Upper lobe of right lung (tissue), 1 donor: ENCODE results near the gene DGKI. TPM values are rescaled to one million over a fixed set of nuclear protein-coding genes. Genes with fewer than 3 reads are reported as not detected.
"Not testable (repeated sequence)": the region's sequence is repeated elsewhere in the genome, so short reads cannot be mapped to it uniquely, and the experiment has no call there.

ENCODE experiments used
- ATAC-seq: fragments of 200-7000 bp; cut with Tn5 transposase; one replicate; pipeline ENCODE4 v1.9.1; 2020; ENCODE audit warnings: mild to moderate bottlenecking, moderate library complexity
- DNase-seq: peaks from one replicate; pipeline ENCODE4 v3.0.0-alpha.2; 2020
- H3K27ac ChIP-seq: fragments of 200-600 bp; one replicate; pipeline ENCODE4 v1.8.0; 2022
- H3K27me3 ChIP-seq: fragments of 200-600 bp; one replicate; pipeline ENCODE4 v1.8.0; 2022; ENCODE audit warnings: mild to moderate bottlenecking
- H3K36me3 ChIP-seq: fragments of 200-600 bp; one replicate; pipeline ENCODE4 v1.8.0; 2022
- H3K4me1 ChIP-seq: fragments of 200-600 bp; one replicate; pipeline ENCODE4 v1.8.0; 2022
- H3K4me3 ChIP-seq: fragments of 200-600 bp; one replicate; pipeline ENCODE4 v1.8.0; 2022; ENCODE audit warnings: mild to moderate bottlenecking
- H3K9me3 ChIP-seq: fragments of 200-600 bp; one replicate; pipeline ENCODE4 v1.8.0; 2022
- intact Hi-C: fragments of 100-400 bp; cut with DNase I; formaldehyde crosslinking; loops from one replicate; pipeline ENCODE4 v1.11.0; 2022
- total RNA-seq: library from RNA; stranded (reverse); fragmentation: NEBNext Ultra II Directional; extraction: Animal tissue kit (Norgen Biotek cat#: 25700); gene quantifications from one replicate; pipeline ENCODE4 v1.2.1, GENCODE V29; 2021
- TF ChIP-seq, protein P1 (sequence below): fragments of 200-600 bp; IDR thresholded peaks from one replicate; pipeline ENCODE4 v1.8.0; 2022; ENCODE audit warnings: antibody characterized with exemption
- donor health status: DM: no; HTN: yes; CAD: no; lungs with severe emphysema.

DGKI gene
- total RNA-seq, 1 donor from 2014 or later = 0.67 TPM

DNA sequence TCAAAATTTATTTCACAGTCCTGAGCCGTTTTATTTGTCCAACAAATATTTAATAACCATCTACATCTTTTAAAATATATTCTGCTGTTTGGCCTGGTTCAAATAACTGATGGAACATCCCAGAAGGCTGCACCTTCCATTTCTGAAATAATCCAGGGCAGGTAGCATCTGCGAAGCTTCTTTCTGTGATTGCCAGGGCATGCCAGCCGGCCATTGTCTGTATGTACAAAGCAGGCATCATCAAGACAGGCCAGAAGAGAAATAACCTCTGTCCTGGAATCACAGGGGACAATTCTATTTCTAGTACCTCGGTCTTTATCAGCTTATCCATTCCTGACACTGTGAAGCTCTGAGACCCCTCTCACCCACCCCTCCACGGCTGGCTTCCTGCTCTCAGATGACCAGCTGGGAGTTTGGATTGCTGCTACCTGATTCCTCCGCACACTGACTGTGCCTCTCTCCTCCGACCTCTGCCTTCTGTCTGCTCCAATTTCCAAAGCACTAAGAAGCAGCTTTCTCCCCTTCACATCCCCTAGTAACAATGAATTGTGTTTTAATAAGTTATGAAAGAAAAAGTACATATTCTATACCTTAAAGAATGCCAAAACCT is 8.0 kb downstream of the DGKI start:
- H3K9me3 ChIP-seq = no peaks in the 10 kb centered on the region
- no peaks in the 10 kb centered on the region for H3K36me3 ChIP-seq
- no peak overlapping the region for H3K27ac ChIP-seq
- no peak for DNase-seq
- no peaks in the 10 kb centered on the region for H3K4me1 ChIP-seq
- no peak overlapping the region for H3K4me3 ChIP-seq
- intact Hi-C loops = no loop called here
- no peak for ATAC-seq
- TF ChIP-seq, protein P1, sequence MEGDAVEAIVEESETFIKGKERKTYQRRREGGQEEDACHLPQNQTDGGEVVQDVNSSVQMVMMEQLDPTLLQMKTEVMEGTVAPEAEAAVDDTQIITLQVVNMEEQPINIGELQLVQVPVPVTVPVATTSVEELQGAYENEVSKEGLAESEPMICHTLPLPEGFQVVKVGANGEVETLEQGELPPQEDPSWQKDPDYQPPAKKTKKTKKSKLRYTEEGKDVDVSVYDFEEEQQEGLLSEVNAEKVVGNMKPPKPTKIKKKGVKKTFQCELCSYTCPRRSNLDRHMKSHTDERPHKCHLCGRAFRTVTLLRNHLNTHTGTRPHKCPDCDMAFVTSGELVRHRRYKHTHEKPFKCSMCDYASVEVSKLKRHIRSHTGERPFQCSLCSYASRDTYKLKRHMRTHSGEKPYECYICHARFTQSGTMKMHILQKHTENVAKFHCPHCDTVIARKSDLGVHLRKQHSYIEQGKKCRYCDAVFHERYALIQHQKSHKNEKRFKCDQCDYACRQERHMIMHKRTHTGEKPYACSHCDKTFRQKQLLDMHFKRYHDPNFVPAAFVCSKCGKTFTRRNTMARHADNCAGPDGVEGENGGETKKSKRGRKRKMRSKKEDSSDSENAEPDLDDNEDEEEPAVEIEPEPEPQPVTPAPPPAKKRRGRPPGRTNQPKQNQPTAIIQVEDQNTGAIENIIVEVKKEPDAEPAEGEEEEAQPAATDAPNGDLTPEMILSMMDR = no peak
- peaks cover under 1% of the 10 kb centered on the region for H3K27me3 ChIP-seq

DNA sequence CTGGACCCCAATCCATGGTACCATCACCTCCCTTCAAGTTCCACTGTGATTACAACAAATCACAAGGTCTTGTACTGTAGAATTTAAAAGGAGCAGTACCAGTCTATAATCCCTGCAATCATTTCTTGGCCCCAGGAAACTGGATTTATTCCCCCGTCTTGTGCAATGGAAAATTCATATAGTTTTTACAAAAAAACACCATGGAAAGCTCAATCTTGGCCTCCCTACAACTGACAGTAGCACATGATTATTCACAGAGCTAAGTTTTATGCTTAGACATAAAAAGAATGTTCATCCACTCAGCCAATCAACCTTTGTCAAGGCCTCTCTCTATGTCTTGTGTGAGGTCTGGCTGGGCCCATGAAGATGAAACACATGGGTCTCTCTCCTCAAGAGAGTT is 10.2 kb downstream of the DGKI start:
- Histone ChIP-seq H3K4me1 (no peaks in the 10 kb centered on the region), H3K27me3 (no peaks in the 10 kb centered on the region), H3K36me3 (no peaks in the 10 kb centered on the region), H3K27ac (no peak overlapping the region), H3K9me3 (no peaks in the 10 kb centered on the region), H3K4me3 (no peak overlapping the region)
- TF ChIP-seq, protein P1 = no peak
- DNase-seq (no peak), ATAC-seq (no peak)
- intact Hi-C loops = no loop called here

DNA sequence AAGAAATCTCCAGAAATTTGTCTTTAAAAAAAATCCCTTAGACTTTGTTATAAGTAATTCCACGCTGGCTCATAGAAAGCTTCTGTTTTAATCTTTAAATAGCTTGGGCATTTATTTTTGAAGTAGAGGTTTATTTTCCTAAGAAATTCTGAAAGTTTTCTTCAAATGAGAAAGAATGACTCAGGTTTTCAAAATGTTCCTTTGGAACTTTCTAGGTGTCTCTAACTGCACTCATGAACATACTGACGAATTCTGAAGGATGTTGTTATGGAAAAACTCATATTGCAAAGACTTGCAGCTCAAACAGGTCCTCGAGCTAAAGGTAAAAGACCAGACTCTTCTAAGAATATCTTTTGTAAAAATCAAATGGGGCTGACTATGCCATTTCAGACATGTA is 10.7 kb downstream of the DGKI start:
- Histone ChIP-seq H3K27ac (no peak overlapping the region), H3K36me3 (no peaks in the 10 kb centered on the region), H3K27me3 (no peaks in the 10 kb centered on the region), H3K4me3 (no peak overlapping the region), H3K9me3 (no peaks in the 10 kb centered on the region), H3K4me1 (no peaks in the 10 kb centered on the region)
- TF ChIP-seq, protein P1 = no peak
- no peak for DNase-seq
- intact Hi-C loops = no loop called here
- no peak for ATAC-seq

DNA sequence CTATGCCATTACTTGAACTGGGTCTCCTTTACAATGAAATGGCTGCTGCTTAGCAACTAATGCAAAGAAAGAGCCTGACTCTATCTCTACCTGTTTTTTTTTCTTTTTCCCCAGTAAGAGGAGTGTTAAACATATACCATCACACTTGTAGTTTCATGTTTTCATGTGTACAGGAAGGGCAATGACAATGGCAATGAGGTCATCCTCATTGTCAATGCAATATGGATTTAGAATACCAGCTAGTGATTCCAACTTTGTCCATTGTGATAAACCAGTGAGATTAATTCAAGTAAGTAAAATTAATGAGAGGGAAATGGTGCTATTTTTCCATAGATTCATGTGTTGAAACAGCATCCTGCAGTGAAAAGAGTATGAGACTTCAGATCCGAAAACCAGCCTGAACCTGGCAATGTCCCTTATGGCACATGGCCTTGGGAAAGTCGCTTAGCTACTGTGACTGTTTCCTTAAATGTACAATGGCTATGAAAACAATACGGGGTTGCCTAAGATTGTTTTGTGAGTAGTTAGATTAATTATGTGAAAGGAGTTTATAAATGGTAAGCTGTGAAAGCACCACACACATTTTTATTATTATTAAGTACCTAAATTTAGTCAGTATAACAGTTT is 11.2 kb downstream of the DGKI start:
- no peak for ATAC-seq
- TF ChIP-seq, protein P1 = no peak
- no peak overlapping the region for H3K4me3 ChIP-seq

DNA sequence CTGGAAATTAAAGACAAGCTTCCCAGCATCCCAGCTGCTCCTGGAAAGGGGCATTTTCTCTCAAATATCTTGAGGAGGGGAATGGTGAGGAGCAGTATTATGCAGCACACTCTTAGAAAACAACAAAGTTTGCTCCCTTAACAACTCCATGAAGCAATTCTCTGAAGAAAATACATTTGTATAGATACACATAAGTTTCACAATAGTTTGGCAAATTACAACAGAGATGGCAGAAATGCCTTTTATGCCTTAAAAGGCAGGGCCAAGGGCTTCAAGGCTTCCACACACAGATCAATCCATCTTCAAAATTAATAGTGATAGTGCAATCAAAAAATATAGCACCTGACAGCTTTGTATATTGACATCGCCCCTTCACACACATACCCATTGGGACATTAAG is 12.2 kb downstream of the DGKI start:
- H3K9me3 ChIP-seq = no peaks in the 10 kb centered on the region
- no peak overlapping the region for H3K4me3 ChIP-seq
- no peaks in the 10 kb centered on the region for H3K4me1 ChIP-seq
- ATAC-seq (no peak), DNase-seq (no peak)
- H3K27me3 ChIP-seq = no peaks in the 10 kb centered on the region
- TF ChIP-seq, protein P1 = no peak
- H3K36me3 ChIP-seq = no peaks in the 10 kb centered on the region
- H3K27ac ChIP-seq = no peak overlapping the region
- intact Hi-C loops = no loop called here

More for the DNA sequence above, 11.2 kb downstream of the DGKI start:
- Histone ChIP-seq H3K9me3 (no peaks in the 10 kb centered on the region), H3K4me1 (no peaks in the 10 kb centered on the region), H3K27me3 (no peaks in the 10 kb centered on the region), H3K27ac (no peak overlapping the region), H3K36me3 (no peaks in the 10 kb centered on the region)
- no peak for DNase-seq
- intact Hi-C loops = no loop called here

DNA sequence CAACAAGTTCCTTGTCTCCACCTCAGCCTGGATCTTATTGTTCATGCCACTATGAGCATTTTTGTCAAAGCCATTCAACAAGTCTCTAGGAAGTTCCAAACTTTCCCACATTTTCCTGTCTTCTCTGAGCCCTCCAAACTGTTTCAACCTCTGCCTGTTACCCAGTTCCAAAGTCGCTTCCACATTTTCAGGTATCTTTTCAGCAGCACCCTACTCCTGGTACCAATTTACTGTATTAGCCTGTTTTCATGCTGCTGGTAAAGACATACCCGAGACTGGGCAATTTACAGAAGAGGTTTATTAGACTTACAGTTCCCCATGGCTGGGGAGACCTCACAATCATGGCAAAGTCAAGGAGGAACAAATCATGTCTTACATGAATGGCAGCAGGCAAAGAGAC is 13.8 kb downstream of the DGKI start:
- intact Hi-C loops = not testable (repeated sequence)

More for the DNA sequence above, 13.8 kb downstream of the DGKI start:
- H3K4me1 ChIP-seq, H3K4me3 ChIP-seq, H3K9me3 ChIP-seq, DNase-seq, H3K27ac ChIP-seq, H3K36me3 ChIP-seq, ATAC-seq, H3K27me3 ChIP-seq: not testable (repeated sequence)
